ENCODE data around the gene DLGAP1. TPM values are rescaled to one million over a fixed set of nuclear protein-coding genes. Genes with fewer than 3 reads are reported as not detected.

The DLGAP1 gene
- total and polyA plus RNA-seq, 2 of the 13 experiments (the other 11 are each of a cell fraction or from before 2014, with no cell fraction given) = 0.01 TPM; not detected in 1

- TF ChIP-seq POLR2AphosphoS2 (IDR thresholded peaks at IDR 0.05; ENCODE audit: low read depth, low read length) = no peak
These were observed 925.5 kb downstream of the DLGAP1 start (continued) for GRCh38 chr18:3529601-3530000.

- no peaks in the 10 kb centered on the region for H3K79me2 ChIP-seq (ENCODE audit: insufficient read depth, low read length)
- 45% methylated on average over 3 of the region's 3 CpGs for WGBS (ENCODE audit: low lambda C conversion rate)
- H4K20me1 ChIP-seq (ENCODE audit: insufficient read depth, low read length) = no peaks in the 10 kb centered on the region
- no peak overlapping the region for H3K27ac ChIP-seq (ENCODE audit: extremely low read length, insufficient read depth, low read length)
- TF ChIP-seq PRMT3 (CRISPR knock-in tag; IDR thresholded peaks at IDR 0.05; ENCODE audit: borderline replicate concordance, low read depth) (no peak), ZSCAN9 (CRISPR knock-in tag; IDR thresholded peaks at IDR 0.05; ENCODE audit: borderline replicate concordance) (no peak), ZNF430 (CRISPR knock-in tag; IDR thresholded peaks at IDR 0.05) (no peak), ISL2 (CRISPR knock-in tag; IDR thresholded peaks at IDR 0.05) (no peak)
- peaks cover 0 to 3% of the 10 kb centered on the region in 2 experiments; a peak in 2 of 5 replicates for H3K27me3 ChIP-seq (ENCODE audit: control insufficient read depth in 1 of 2, insufficient read depth in 2 of 2, low read length in 2 of 2)
- H3K4me3 ChIP-seq (replicated peaks in 1 of 3; ENCODE audit: insufficient read depth in 1 of 3, low read depth in 2 of 3, low read length in 3 of 3) = no peak overlapping the region
- H2AFZ ChIP-seq (ENCODE audit: low read length) = no peak overlapping the region
- peaks cover 10% of the 10 kb centered on the region for H3K4me1 ChIP-seq (ENCODE audit: insufficient read depth, low read length)
- DNase-seq (ENCODE audit: low spot score) (no peak), FAIRE-seq (no peak), ATAC-seq (no peak)
- H3K9ac ChIP-seq (ENCODE audit: insufficient read depth, low read depth, low read length) = no peak overlapping the region
- in situ Hi-C loops (cut with HindIII; ENCODE audit: extremely low pct_ligation_motif_present, low pct_unique_long_range_greater_than_20kb) (no loop called here), intact Hi-C loops (cut with micrococcal nuclease; ENCODE audit: unreplicated experiment) (no loop called here)
- POLR2A ChIA-PET = no interaction called here
- H3K9me3 ChIP-seq (ENCODE audit: low read length) = no peaks in the 10 kb centered on the region
- BruUV-seq (replicated peaks) = no TSS peak
- no peak overlapping the region for H3K4me2 ChIP-seq (ENCODE audit: low read depth, low read length)
- no peaks in the 10 kb centered on the region for H3K36me3 ChIP-seq (replicated peaks in 1 of 2; ENCODE audit: control insufficient read depth in 1 of 2, insufficient read depth in 2 of 2, low read length in 2 of 2)
- CTCF ChIA-PET (ENCODE audit: low intra/inter-chr PET ratio, low total read pairs) = no interaction called here
These were observed 926.0 kb downstream of the DLGAP1 start for GRCh38 chr18:3529077-3529476.

- TF ChIP-seq ZNF597 (CRISPR knock-in tag; IDR thresholded peaks at IDR 0.05) (no peak), THAP8 (CRISPR knock-in tag; IDR thresholded peaks at IDR 0.05; ENCODE audit: borderline replicate concordance) (no peak), FIP1L1 (IDR thresholded peaks at IDR 0.05; ENCODE audit: borderline replicate concordance, insufficient read depth, low read depth, low read length) (no peak), KLF13 (CRISPR knock-in tag; IDR thresholded peaks at IDR 0.05) (no peak), MTA3 (CRISPR knock-in tag; IDR thresholded peaks at IDR 0.05) (no peak), ZNF10 (CRISPR knock-in tag; IDR thresholded peaks at IDR 0.05; ENCODE audit: borderline replicate concordance, low read depth) (no peak), KLF15 (CRISPR knock-in tag; IDR thresholded peaks at IDR 0.05; ENCODE audit: borderline replicate concordance) (no peak)
- H3K27me3 ChIP-seq (ENCODE audit: control insufficient read depth in 1 of 2, insufficient read depth in 2 of 2, low read length in 2 of 2) = peaks cover 0 to 3% of the 10 kb centered on the region in 2 experiments; a peak in 2 of 5 replicates
- no peak overlapping the region for H3K27ac ChIP-seq (ENCODE audit: extremely low read length, insufficient read depth, low read length)
- H3K36me3 ChIP-seq (replicated peaks in 1 of 2; ENCODE audit: control insufficient read depth in 1 of 2, insufficient read depth in 2 of 2, low read length in 2 of 2) = no peaks in the 10 kb centered on the region
- POLR2A ChIA-PET = no interaction called here
- in situ Hi-C loops (cut with HindIII; ENCODE audit: extremely low pct_ligation_motif_present, low pct_unique_long_range_greater_than_20kb) (no loop called here), intact Hi-C loops (cut with micrococcal nuclease; ENCODE audit: unreplicated experiment) (no loop called here)
- no peak overlapping the region for H3K4me3 ChIP-seq (replicated peaks in 1 of 3; ENCODE audit: insufficient read depth in 1 of 3, low read depth in 2 of 3, low read length in 3 of 3)
- no peak overlapping the region for H3K4me2 ChIP-seq (ENCODE audit: low read depth, low read length)
- H3K9me3 ChIP-seq (ENCODE audit: low read length) = no peaks in the 10 kb centered on the region
- BruUV-seq (replicated peaks) = no TSS peak
- ATAC-seq (no peak), DNase-seq (ENCODE audit: low spot score) (no peak), FAIRE-seq (no peak)
- H4K20me1 ChIP-seq (ENCODE audit: insufficient read depth, low read length) = no peaks in the 10 kb centered on the region
- no peaks in the 10 kb centered on the region for H3K79me2 ChIP-seq (ENCODE audit: insufficient read depth, low read length)
- CTCF ChIA-PET (ENCODE audit: low intra/inter-chr PET ratio, low total read pairs) = no interaction called here
- H3K4me1 ChIP-seq (ENCODE audit: insufficient read depth, low read length) = peaks cover 10% of the 10 kb centered on the region
- H2AFZ ChIP-seq (ENCODE audit: low read length) = no peak overlapping the region
- no peak overlapping the region for H3K9ac ChIP-seq (ENCODE audit: insufficient read depth, low read depth, low read length)
- 63% methylated on average over 4 of the region's 4 CpGs for WGBS (ENCODE audit: low lambda C conversion rate)
These were observed 926.9 kb downstream of the DLGAP1 start for GRCh38 chr18:3528231-3528630.

All from HepG2 (cell line).